Mononuclear cell (primary cell): ENCODE data around the gene SP3. TPM values are rescaled to one million over a fixed set of nuclear protein-coding genes. Genes with fewer than 3 reads are reported as not detected.
A peak's percentile ranks its signal among the peaks of the same experiment; 100 is the strongest.

ENCODE experiments used
- H3K27me3 ChIP-seq: 2 replicates; pipeline ENCODE4 v1.6.0; 2011; ENCODE audit warnings: low read length, control low read depth; ENCODE audit not compliant: insufficient read depth
- H3K4me1 ChIP-seq: 2 replicates; pipeline ENCODE4 v1.5.1; 2011; ENCODE audit warnings: mild to moderate bottlenecking, low read length, control low read depth; ENCODE audit not compliant: insufficient read depth
- H3K4me3 ChIP-seq: 2 replicates; pipeline ENCODE4 v1.5.1; 2011; ENCODE audit warnings: mild to moderate bottlenecking, low read length, moderate library complexity
- H3K9me3 ChIP-seq: 2 replicates; pipeline ENCODE4 v1.5.1; 2011; ENCODE audit warnings: low read depth, mild to moderate bottlenecking, control low read depth, low read length
- total RNA-seq: library from RNA; depleted of rRNA; stranded (reverse); fragments of >200 nt; gene quantifications from one replicate; pipeline ENCODE4 v1.2.3, GENCODE V29; 2012

SP3 gene
- total RNA-seq, 1 donor: 381 TPM

- no peaks in the 10 kb centered on the region for H3K9me3 ChIP-seq
Observed at GRCh38 chr2:173985605-173985992, 20.4 kb upstream of the SP3 start.

GRCh38 chr2:173984866-173985604, 19.9 kb upstream of the SP3 start:
- Histone ChIP-seq H3K4me3 (no peak overlapping the region), H3K9me3 (no peaks in the 10 kb centered on the region), H3K4me1 (peaks cover 12% of the 10 kb centered on the region), H3K27me3 (no peaks in the 10 kb centered on the region)

More at GRCh38 chr2:173985605-173985992, 20.4 kb upstream of the SP3 start:
- Histone ChIP-seq H3K4me1 (peaks cover 12% of the 10 kb centered on the region), H3K27me3 (no peaks in the 10 kb centered on the region), H3K4me3 (no peak overlapping the region)

DNA sequence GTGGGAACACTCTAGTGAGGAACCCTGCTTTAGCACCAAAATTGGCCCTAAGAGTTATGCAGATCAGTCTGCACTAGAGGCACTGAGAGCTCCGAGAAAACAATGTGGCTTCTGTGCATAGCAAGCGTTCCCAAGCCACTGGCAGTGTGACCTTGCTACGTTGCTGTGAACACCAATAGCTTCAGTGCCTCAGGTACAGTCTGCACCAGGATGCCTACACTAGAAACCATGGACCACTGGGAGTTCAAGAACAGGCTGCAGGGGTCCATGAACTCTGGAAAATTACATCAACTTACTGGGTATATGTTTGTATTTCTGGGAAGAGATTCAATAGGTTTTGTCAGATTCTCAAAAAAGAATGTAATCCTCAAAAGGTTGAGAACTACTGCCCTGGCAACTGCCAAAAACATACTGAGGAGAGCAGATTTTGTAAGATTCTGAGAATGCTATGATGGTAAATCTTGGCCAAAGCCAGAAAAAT, 18.3 kb upstream of the SP3 start:
- H3K4me1 ChIP-seq: peaks cover 12% of the 10 kb centered on the region
- H3K27me3 ChIP-seq: no peaks in the 10 kb centered on the region
- no peak overlapping the region for H3K4me3 ChIP-seq
- no peaks in the 10 kb centered on the region for H3K9me3 ChIP-seq

GRCh38 chr2:173982918-173983317, 17.7 kb upstream of the SP3 start:
- H3K4me1 ChIP-seq: peaks cover 12% of the 10 kb centered on the region
- H3K27me3 ChIP-seq: no peaks in the 10 kb centered on the region
- H3K9me3 ChIP-seq: no peaks in the 10 kb centered on the region
- H3K4me3 ChIP-seq: no peak overlapping the region

- Histone ChIP-seq H3K4me3 (no peak overlapping the region), H3K9me3 (no peaks in the 10 kb centered on the region), H3K4me1 (peaks cover 12% of the 10 kb centered on the region), H3K27me3 (no peaks in the 10 kb centered on the region)
Observed at GRCh38 chr2:173982182-173982714, 17.1 kb upstream of the SP3 start.

GRCh38 chr2:173981520-173981919, 16.3 kb upstream of the SP3 start:
- Histone ChIP-seq H3K4me1 (peaks cover 5% of the 10 kb centered on the region), H3K27me3 (no peaks in the 10 kb centered on the region), H3K9me3 (no peaks in the 10 kb centered on the region), H3K4me3 (no peak overlapping the region)

GRCh38 chr2:173979751-173980351, 14.7 kb upstream of the SP3 start:
- Histone ChIP-seq H3K27me3 (no peaks in the 10 kb centered on the region), H3K9me3 (no peaks in the 10 kb centered on the region), H3K4me3 (no peak overlapping the region), H3K4me1 (no peaks in the 10 kb centered on the region)

DNA sequence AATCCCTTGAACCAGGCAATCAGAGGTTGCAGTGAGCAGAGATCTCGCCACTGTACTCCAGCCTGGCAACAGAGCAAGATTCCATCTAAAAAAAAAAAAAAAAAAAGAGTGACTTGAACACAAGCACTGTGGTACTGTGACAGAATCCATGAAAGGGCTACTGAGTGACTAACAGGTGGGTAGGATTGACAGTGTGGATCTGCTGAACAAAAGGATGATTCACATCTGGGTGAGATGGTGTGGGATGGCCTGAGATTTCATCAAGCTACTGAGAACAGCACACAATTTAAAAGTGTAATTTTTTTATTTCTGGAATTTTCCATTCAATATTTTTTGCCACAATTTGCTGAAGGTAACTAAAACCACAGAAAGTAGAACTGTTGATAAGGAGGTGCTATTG, 13.3 kb upstream of the SP3 start:
- H3K4me3 ChIP-seq: no peak overlapping the region
- no peaks in the 10 kb centered on the region for H3K27me3 ChIP-seq
- no peaks in the 10 kb centered on the region for H3K9me3 ChIP-seq
- no peaks in the 10 kb centered on the region for H3K4me1 ChIP-seq

DNA sequence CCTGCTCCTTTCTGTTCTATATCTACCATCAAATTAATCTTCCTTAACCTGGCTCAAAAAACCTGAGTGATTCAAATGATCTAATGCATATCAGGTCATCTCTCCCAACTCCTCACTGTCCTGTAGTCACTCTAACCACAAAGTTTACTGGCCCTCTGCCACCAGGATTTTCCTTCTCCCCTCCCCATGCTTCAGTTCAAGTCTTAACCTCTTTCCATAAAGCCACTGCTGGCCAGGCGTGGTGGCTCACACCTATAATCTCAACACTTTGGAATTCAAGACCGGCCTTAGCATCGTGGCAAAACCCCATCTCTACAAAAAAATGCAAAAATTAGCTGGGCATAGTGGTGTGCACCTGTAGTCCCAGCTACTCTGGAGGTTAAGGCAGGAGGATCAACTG, 7.5 kb upstream of the SP3 start:
- Histone ChIP-seq H3K27me3 (no peaks in the 10 kb centered on the region), H3K4me3 (no peak overlapping the region), H3K9me3 (no peaks in the 10 kb centered on the region), H3K4me1 (peaks cover 8% of the 10 kb centered on the region)

GRCh38 chr2:173972165-173972564, 7.0 kb upstream of the SP3 start:
- no peaks in the 10 kb centered on the region for H3K9me3 ChIP-seq
- H3K4me1 ChIP-seq: peaks cover 8% of the 10 kb centered on the region
- H3K27me3 ChIP-seq: no peaks in the 10 kb centered on the region
- no peak overlapping the region for H3K4me3 ChIP-seq

GRCh38 chr2:173970516-173970924, 5.3 kb upstream of the SP3 start:
- Histone ChIP-seq H3K27me3 (no peaks in the 10 kb centered on the region), H3K9me3 (no peaks in the 10 kb centered on the region), H3K4me3 (no peak overlapping the region)

GRCh38 chr2:173969886-173970285, 4.7 kb upstream of the SP3 start:
- no peaks in the 10 kb centered on the region for H3K9me3 ChIP-seq
- no peaks in the 10 kb centered on the region for H3K27me3 ChIP-seq
- no peak overlapping the region for H3K4me3 ChIP-seq
- peaks cover 18% of the 10 kb centered on the region for H3K4me1 ChIP-seq

More at GRCh38 chr2:173970516-173970924, 5.3 kb upstream of the SP3 start:
- H3K4me1 ChIP-seq: peaks cover 18% of the 10 kb centered on the region

GRCh38 chr2:173968551-173968950, 3.4 kb upstream of the SP3 start:
- no peaks in the 10 kb centered on the region for H3K27me3 ChIP-seq
- H3K4me3 ChIP-seq: no peak overlapping the region
- H3K4me1 ChIP-seq: peaks cover 18% of the 10 kb centered on the region
- no peaks in the 10 kb centered on the region for H3K9me3 ChIP-seq

DNA sequence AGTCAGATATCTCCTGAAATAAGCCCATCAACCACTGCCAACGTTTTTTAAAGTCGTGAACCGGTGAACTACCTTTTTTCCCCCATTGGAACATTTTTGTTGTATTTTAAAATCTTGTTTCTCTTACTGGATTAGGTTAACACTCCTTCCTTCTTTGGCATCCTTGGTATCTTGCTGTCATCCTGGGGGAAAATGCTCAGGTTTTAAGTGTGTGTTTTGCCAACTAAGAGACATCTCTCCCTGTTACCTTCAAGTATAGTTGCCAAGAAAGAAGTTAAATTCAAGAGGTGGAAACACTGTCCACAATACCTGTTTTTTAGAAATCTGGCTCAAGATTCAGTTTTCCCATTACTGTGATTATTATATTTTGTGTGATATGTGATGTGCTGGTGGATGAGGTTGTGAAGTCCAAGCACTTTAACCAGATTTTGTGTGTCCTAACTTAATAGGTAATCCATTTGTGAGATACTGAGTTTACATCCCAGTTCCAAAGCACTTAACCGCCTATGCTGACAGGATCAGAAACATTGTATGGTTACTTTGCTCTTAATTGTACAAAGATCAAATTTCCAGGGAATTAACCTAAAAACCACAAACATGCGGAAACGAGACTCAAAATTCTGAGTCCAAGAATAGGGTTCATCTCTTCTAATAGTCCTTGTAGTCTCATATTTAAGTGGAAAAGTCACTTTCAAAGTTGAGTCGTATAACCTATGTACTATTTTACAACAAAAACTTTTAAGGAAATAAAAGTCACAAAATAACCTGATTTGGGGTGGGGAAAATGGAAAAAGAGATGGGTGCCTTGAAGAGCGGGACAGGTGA, 1.3 kb upstream of the SP3 start:
- H3K4me1 ChIP-seq: peaks cover 29% of the 10 kb centered on the region
- H3K4me3 ChIP-seq: peak overlapping the region; percentile 81
- no peaks in the 10 kb centered on the region for H3K27me3 ChIP-seq
- H3K9me3 ChIP-seq: no peaks in the 10 kb centered on the region
